Heart left ventricle (tissue), 16 donors: ENCODE data around the gene CKAP5. TPM values are rescaled to one million over a fixed set of nuclear protein-coding genes. Genes with fewer than 3 reads are reported as not detected.
A peak's percentile ranks its signal among the peaks of the same experiment; 100 is the strongest.

ENCODE experiments used
- ATAC-seq, 4 donors: fragments of 200-7000 bp; cut with Tn5 transposase; one replicate each; pipeline ENCODE4 v1.9.1; 2020 to 2022; ENCODE audit warnings: moderate library complexity in 4 of 4, mild to moderate bottlenecking in 3 of 4, moderate number of reproducible peaks in 1 of 4
- DNase-seq, 5 donors: peaks; one replicate each; pipeline ENCODE4 v3.0.0-alpha.2; 2020
- H3K27ac ChIP-seq, 12 donors: fragments of 200-600 bp; sonication (generic) in 4 of 12; one replicate each; pipeline versions ENCODE4 v1.5.0 to v1.8.0; 2016 to 2022; ENCODE audit warnings: mild to moderate bottlenecking in 2 of 12
- H3K27me3 ChIP-seq, 9 donors: fragments of 200-600 bp; sonication (generic) in 2 of 9; one replicate each; pipeline versions ENCODE4 v1.5.1 to v1.8.0; 2016 to 2022; ENCODE audit warnings: mild to moderate bottlenecking in 3 of 9
- H3K36me3 ChIP-seq, 9 donors: fragments of 200-600 bp; sonication (generic) in 2 of 9; one replicate each; pipeline versions ENCODE4 v1.5.0 to v1.8.0; 2018 to 2022; ENCODE audit warnings: mild to moderate bottlenecking in 2 of 9
- H3K4me1 ChIP-seq, 12 donors: fragments of 200-600 bp; sonication (generic) in 4 of 12; one replicate each; pipeline versions ENCODE4 v1.5.0 to v1.8.0; 2016 to 2022; ENCODE audit warnings: mild to moderate bottlenecking in 3 of 12
- H3K4me3 ChIP-seq, 12 donors: fragments of 200-600 bp; sonication (generic) in 4 of 12; one replicate each; pipeline versions ENCODE4 v1.5.0 to v1.8.0; 2017 to 2022; ENCODE audit warnings: mild to moderate bottlenecking in 9 of 12, moderate library complexity in 4 of 12
- H3K9me3 ChIP-seq, 12 donors: fragments of 200-600 bp; sonication (generic) in 4 of 12; one replicate each; pipeline versions ENCODE4 v1.5.0 to v1.8.0; 2016 to 2022; ENCODE audit warnings: mild to moderate bottlenecking in 1 of 12
- POLR2A ChIP-seq, 2 donors: fragments of 450-650 bp; IDR thresholded peaks; one replicate each; pipeline ENCODE4 v1.6.1; 2017; ENCODE audit warnings: antibody characterized with exemption in 2 of 2, mild to moderate bottlenecking in 2 of 2, moderate library complexity in 2 of 2
- WGBS, 4 donors: extraction: QIAGEN DNeasy Blood & Tissue Kit in 2 of 4; methylation state at CpG; one replicate each; pipeline versions ENCODE4 v1.1.5 to v1.1.7; 2013 to 2018; 5-methylcytosine and 5-hydroxymethylcytosine counted together
- intact Hi-C, 10 donors: fragments of 100-400 bp; cut with DNase I; formaldehyde crosslinking; loops; one replicate each; pipeline versions ENCODE4 v1.11.1 to v1.14.2; 2022
- microRNA-seq, 4 donors: library from miRNA; unstranded; fragments of <30 nt; microRNA quantifications; one replicate each; pipeline versions ENCODE4 to v1.2.0, GENCODE V29; 2017 to 2020
- polyA plus RNA-seq, 2 donors: library from polyadenylated mRNA; stranded (reverse); fragments of 200-250 nt; gene quantifications; one replicate each; pipeline ENCODE4 v1.2.3, GENCODE V29; 2013
- total RNA-seq, 9 donors: library from RNA; depleted of rRNA in 2 of 9; stranded (reverse); fragments of >200 nt in 2 of 9; fragmentation: NEBNext Ultra II Directional in 3 of 9; extraction: Animal tissue kit (Norgen Biotek cat#: 25700) in 3 of 9; gene quantifications; one replicate each; pipeline versions ENCODE4 v1.1.0 to v1.2.4, GENCODE V29; 2016 to 2023
- TF ChIP-seq, protein P1 (sequence below), 12 donors: fragments of 200-600 bp; sonication (generic) in 4 of 12; IDR thresholded peaks; one replicate each; pipeline versions ENCODE4 v1.5.0 to v1.8.0; 2018 to 2022; ENCODE audit warnings: antibody characterized with exemption in 12 of 12, mild to moderate bottlenecking in 5 of 12
- donor health status: ischemic (EF 13 %, LVEDD 7.1; RV severe dilation, severe dysfunction).
- donor health status: healthy with polysubstance abuse.
- donor health status: DM: no; HTN: yes; CAD: no.
- donor health status: DM: no; HTN: no; CAD: no.
- donor health status: ischemic (EF 25% LVEDD 6.9; RV normal size, moderate dysfunction).
- donor health status: ischemic (EF 25% LVEDD 5.7; RV mildly dilated, moderate dysfunction).
- donor health status: healthy.
- donor health status: DM: yes; HTN: yes; CAD: no.
- donor health status: ischemic (EF 35%, LVEDD 5.7; RV mildly dilated, moderate dysfunction).
- donor health status: nonischemic (EF 11% LVEDD 7.7; RV severe dilation, severe dysfunction).
- donor health status: DM: yes; HTN: yes; CAD: no.
- donor health status: PGD.
- donor health status: ischemic (EF 29% LVEDD 5.4; RV normal size, mild dysfunction).
- donor health status: nonischemic (EF 23%, LVEDD 6.1; RV moderate dilation, normal function).

Gene CKAP5
- total and polyA plus RNA-seq, 11 donors = 12.3 to 108 (median 67.6) TPM

DNA sequence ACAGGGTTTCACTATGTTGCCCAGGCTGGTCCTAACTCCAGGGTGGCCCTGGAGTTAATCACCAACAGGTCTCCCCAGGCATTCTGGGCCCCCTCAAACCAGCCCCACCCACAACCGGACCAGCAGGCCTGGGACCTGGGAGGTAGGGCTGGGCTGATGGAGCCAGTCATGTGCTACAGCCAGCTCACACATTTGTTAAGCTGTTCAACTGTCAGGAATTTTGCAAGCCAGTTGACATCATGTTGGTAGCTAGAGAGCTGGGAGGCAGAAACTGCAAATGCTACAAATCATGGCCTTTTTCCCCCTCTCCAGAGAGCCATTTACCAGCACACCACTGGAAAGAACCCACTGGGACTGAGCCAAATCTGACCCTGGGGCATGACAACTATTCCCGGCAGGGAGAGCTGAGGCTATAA, 152.5 kb downstream of the CKAP5 start:
- H3K27me3 ChIP-seq = no peaks in the 10 kb centered on the region
- H3K27ac ChIP-seq = peak overlapping the region in 10 of 12 donors; percentile 30 to 95 (median 66)
- peaks cover under 1 to 55% (median 47%) of the 10 kb centered on the region in 12 donors for H3K4me1 ChIP-seq
- intact Hi-C loops = no loop called here
- 47 to 67% (median 52%) methylated on average over 1 to 2 of the region's 2 CpGs for WGBS, 4 donors
- DNase-seq = no peak
- H3K9me3 ChIP-seq = no peaks in the 10 kb centered on the region
- H3K36me3 ChIP-seq = peaks cover 0 to 82% (median 65%) of the 10 kb centered on the region in 9 donors
- no peak overlapping the region for H3K4me3 ChIP-seq
- TF ChIP-seq, protein P1, sequence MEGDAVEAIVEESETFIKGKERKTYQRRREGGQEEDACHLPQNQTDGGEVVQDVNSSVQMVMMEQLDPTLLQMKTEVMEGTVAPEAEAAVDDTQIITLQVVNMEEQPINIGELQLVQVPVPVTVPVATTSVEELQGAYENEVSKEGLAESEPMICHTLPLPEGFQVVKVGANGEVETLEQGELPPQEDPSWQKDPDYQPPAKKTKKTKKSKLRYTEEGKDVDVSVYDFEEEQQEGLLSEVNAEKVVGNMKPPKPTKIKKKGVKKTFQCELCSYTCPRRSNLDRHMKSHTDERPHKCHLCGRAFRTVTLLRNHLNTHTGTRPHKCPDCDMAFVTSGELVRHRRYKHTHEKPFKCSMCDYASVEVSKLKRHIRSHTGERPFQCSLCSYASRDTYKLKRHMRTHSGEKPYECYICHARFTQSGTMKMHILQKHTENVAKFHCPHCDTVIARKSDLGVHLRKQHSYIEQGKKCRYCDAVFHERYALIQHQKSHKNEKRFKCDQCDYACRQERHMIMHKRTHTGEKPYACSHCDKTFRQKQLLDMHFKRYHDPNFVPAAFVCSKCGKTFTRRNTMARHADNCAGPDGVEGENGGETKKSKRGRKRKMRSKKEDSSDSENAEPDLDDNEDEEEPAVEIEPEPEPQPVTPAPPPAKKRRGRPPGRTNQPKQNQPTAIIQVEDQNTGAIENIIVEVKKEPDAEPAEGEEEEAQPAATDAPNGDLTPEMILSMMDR (IDR thresholded peaks at IDR 0.05) = no peak
- TF ChIP-seq POLR2A (IDR thresholded peaks at IDR 0.05) = no peak
- ATAC-seq = peak in 2 of 4 donors; percentile 14 to 17

Small RNA genes within 50 kb of the gene (microRNA-seq; reads per million reads assigned to microRNA genes)
- 0 to 0.60 (median 0.13) reads per million in 4 donors for gene MIR5582

Other genes starting within 250 kb of the CKAP5 start
- gene HARBI1, start 229.1 kb downstream of the CKAP5 start, total RNA-seq = 1 to 10 TPM; 2.5 to 4.5 (median 3.5) TPM
- 1 to 10 TPM; 2.1 to 3.8 TPM for gene HARBI1, start 229.1 kb downstream of the CKAP5 start, polyA plus RNA-seq
- 10 to 100 TPM; 38.8 to 74.8 (median 48.7) TPM for gene ATG13, start 228.7 kb downstream of the CKAP5 start, total RNA-seq
- gene ATG13, start 228.7 kb downstream of the CKAP5 start, polyA plus RNA-seq = 10 to 100 TPM; 26.7 to 50.7 TPM
- gene ARHGAP1, start 145.7 kb downstream of the CKAP5 start, total RNA-seq = 100 to 1,000 TPM in 4 of 9 donors, 10 to 100 TPM in 5; 57.5 to 309 (median 78.9) TPM
- gene ARHGAP1, start 145.7 kb downstream of the CKAP5 start, polyA plus RNA-seq = 10 to 100 TPM; 38.8 to 58.0 TPM
- 1 to 10 TPM; 5.3 to 10.0 (median 7.1) TPM for gene ZNF408, start 145.2 kb downstream of the CKAP5 start, total RNA-seq
- 1 to 10 TPM; 5.6 to 8.5 TPM for gene ZNF408, start 145.2 kb downstream of the CKAP5 start, polyA plus RNA-seq
- gene F2, start 127.1 kb downstream of the CKAP5 start, total RNA-seq = under 1 TPM in 2 of 9 donors, not detected in 7; 0.17 to 0.18 TPM
- under 1 TPM in 1 of 2 donors, not detected in 1; 0.08 TPM for gene F2, start 127.1 kb downstream of the CKAP5 start, polyA plus RNA-seq
- 10 to 100 TPM; 14.9 to 29.1 (median 20.0) TPM for gene LRP4, start 72.3 kb upstream of the CKAP5 start, total RNA-seq
- gene LRP4, start 72.3 kb upstream of the CKAP5 start, polyA plus RNA-seq = 10 to 100 TPM in 1 of 2 donors, 1 to 10 TPM in 1; 9.1 to 16.3 TPM
- 10 to 100 TPM; 12.7 to 19.4 (median 14.7) TPM for gene CSTPP1, start 90.5 kb upstream of the CKAP5 start, total RNA-seq
- gene CSTPP1, start 90.5 kb upstream of the CKAP5 start, polyA plus RNA-seq = 10 to 100 TPM in 1 of 2 donors, 1 to 10 TPM in 1; 9.9 to 33.4 TPM